Measurements from ENCODE around the gene DBX1.
"Not testable (repeated sequence)": the region's sequence is repeated elsewhere in the genome, so short reads cannot be mapped to it uniquely, and the experiment has no call there.

The DBX1 gene

GRCh38 chr11:20131788-20132666 lies 28.2 kb downstream of the DBX1 start:
- peak; percentile 43 for DNase-seq (ENCODE audit: low read depth)
- H3K4me3 ChIP-seq (ENCODE audit: low read depth, low read length): no peak overlapping the region
- TF ChIP-seq CTCF (IDR thresholded peaks at IDR 0.05; ENCODE audit: insufficient read depth, low read depth, low read length, missing control alignments): peak; percentile 81

- no peak for DNase-seq (ENCODE audit: low read depth)
- no peak overlapping the region for H3K4me3 ChIP-seq (ENCODE audit: low read depth, low read length)
- TF ChIP-seq CTCF (IDR thresholded peaks at IDR 0.05; ENCODE audit: insufficient read depth, low read depth, low read length, missing control alignments): no peak
Observed at GRCh38 chr11:20129665-20130064, 30.6 kb downstream of the DBX1 start.

DNA sequence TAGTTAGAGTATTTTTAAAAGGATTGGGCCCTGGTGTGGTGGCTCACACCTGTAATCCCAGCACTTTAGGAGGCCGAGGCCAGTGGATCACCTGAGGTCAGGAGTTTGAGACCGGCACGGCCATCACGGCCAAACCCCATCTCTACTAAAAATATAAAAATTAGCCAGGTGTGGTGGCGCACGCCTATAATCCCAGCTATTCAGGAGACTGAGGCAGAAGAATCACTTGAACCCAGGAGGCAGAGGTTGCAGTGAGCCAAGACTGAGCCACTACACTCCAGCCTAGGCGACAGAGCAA lies 31.8 kb downstream of the DBX1 start:
- H3K4me3 ChIP-seq (ENCODE audit: low read depth, low read length); DNase-seq (ENCODE audit: low read depth): not testable (repeated sequence)

DNA sequence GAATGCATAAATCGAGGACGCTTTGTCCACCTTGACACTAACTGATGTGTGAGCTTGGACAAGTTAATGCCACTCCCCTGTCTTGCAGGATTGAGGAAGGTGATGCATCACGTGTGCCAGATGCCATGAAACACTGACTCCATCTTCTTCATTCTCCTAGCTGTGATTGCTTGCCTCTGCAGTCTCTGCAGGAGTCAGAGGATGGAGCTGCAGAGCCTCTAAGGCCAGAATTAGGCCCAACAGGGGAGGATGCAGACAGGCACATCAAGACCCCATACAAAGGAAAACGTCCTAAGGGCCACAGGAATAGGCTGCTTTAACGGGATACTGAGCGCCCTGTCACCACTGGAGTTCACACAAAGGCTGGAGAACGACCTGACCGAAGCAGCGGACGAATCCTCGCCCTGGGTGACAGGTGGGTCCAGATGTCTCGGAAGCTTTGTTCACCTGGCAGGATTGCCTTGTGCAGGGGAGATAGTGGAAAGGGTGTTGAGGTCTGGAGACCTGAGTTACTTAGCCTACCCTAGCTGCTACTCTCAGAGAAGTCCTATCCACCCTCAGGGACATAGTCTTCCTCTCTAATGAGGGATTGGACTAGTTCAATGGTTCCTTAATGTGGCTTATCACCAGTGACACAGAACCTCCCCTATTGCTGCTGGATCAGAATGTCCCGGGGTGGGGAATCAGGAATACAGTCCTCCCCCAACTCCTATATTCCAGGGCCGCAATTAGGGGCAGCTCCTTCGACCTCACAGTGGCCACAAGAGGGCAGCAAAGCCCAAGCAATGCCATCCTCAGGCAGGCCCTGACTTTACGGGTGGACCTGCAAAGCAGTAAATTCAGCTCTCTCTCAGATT lies 32.4 kb downstream of the DBX1 start:
- peak; percentile 79 for TF ChIP-seq CTCF (IDR thresholded peaks at IDR 0.05; ENCODE audit: insufficient read depth, low read depth, low read length, missing control alignments)
- no peak overlapping the region for H3K4me3 ChIP-seq (ENCODE audit: low read depth, low read length)
- peak; percentile 72 for DNase-seq (ENCODE audit: low read depth)

GRCh38 chr11:20126724-20127123 lies 33.6 kb downstream of the DBX1 start:
- DNase-seq (ENCODE audit: low read depth): no peak
- H3K4me3 ChIP-seq (ENCODE audit: low read depth, low read length): no peak overlapping the region
- TF ChIP-seq CTCF (IDR thresholded peaks at IDR 0.05; ENCODE audit: insufficient read depth, low read depth, low read length, missing control alignments): no peak

GRCh38 chr11:20125927-20126326 lies 34.3 kb downstream of the DBX1 start:
- no peak for DNase-seq (ENCODE audit: low read depth)
- H3K4me3 ChIP-seq (ENCODE audit: low read depth, low read length): no peak overlapping the region
- no peak for TF ChIP-seq CTCF (IDR thresholded peaks at IDR 0.05; ENCODE audit: insufficient read depth, low read depth, low read length, missing control alignments)

DNA sequence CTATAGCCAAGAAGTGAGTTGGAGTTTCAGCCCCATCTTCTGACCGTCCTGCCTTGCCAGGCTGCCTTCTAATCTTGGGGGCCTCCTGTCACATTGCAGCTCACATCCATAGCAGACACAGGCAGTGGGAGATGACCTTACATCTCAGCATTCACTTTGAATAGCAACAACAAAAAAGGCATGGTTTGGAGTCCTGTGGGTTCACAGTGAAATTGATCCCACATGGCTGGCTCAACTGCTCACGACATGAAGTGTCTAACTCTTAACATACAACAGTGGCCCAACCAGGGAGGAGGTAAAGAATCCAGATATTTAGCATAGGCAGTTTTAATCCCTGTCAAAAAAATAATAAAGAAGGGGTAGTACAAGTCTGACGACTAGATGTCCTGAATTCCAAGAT lies 38.1 kb downstream of the DBX1 start:
- no peak for TF ChIP-seq CTCF (IDR thresholded peaks at IDR 0.05; ENCODE audit: insufficient read depth, low read depth, low read length, missing control alignments)
- no peak overlapping the region for H3K4me3 ChIP-seq (ENCODE audit: low read depth, low read length)
- no peak for DNase-seq (ENCODE audit: low read depth)

Data from GM12865 (cell line).